Sigmoid colon (tissue), 7 donors: ENCODE measurements around the gene GRID1. TPM values are rescaled to one million over a fixed set of nuclear protein-coding genes. Genes with fewer than 3 reads are reported as not detected.

Experiments used
- DNase-seq: peaks from one replicate; pipeline ENCODE4 v3.0.0-alpha.2; 2019
- H3K27ac ChIP-seq, 4 donors: fragments of 200-600 bp; sonication (generic); one replicate each; pipeline ENCODE4 v1.5.1; 2016 to 2019; ENCODE audit warnings: mild to moderate bottlenecking in 1 of 4
- H3K27me3 ChIP-seq, 3 donors: fragments of 200-600 bp; sonication (generic); one replicate each; pipeline ENCODE4 v1.5.1; 2019; ENCODE audit warnings: mild to moderate bottlenecking in 1 of 3
- H3K36me3 ChIP-seq, 4 donors: fragments of 200-600 bp; sonication (generic); one replicate each; pipeline ENCODE4 v1.5.1; 2016 to 2019
- H3K4me1 ChIP-seq, 4 donors: fragments of 200-600 bp; sonication (generic); one replicate each; pipeline ENCODE4 v1.5.1; 2017 to 2019
- H3K4me3 ChIP-seq, 4 donors: fragments of 200-600 bp; sonication (generic); one replicate each; pipeline ENCODE4 v1.5.1; 2017 to 2019; ENCODE audit warnings: mild to moderate bottlenecking in 2 of 4, moderate library complexity in 1 of 4
- H3K9me3 ChIP-seq, 4 donors: fragments of 200-600 bp in 3 of 4; sonication (generic) in 3 of 4; one replicate each; pipeline versions ENCODE4 v1.5.1 to v1.6.1; 2013 to 2019
- EP300 ChIP-seq, 4 donors: sonication (generic); formaldehyde crosslinking; IDR thresholded peaks; one replicate each; pipeline ENCODE4 v1.6.1; 2017; ENCODE audit warnings: antibody characterized with exemption in 4 of 4
- POLR2A ChIP-seq, 2 donors: fragments of 450-650 bp; IDR thresholded peaks; one replicate each; pipeline ENCODE4 v1.6.1; 2016; ENCODE audit warnings: antibody characterized with exemption in 2 of 2, mild to moderate bottlenecking in 2 of 2, moderate library complexity in 2 of 2
- POLR2AphosphoS5 ChIP-seq, 4 donors: sonication (generic); formaldehyde crosslinking; IDR thresholded peaks; one replicate each; pipeline ENCODE4 v1.6.1; 2017; ENCODE audit warnings: antibody characterized with exemption in 4 of 4
- WGBS, 2 donors: extraction: QIAGEN DNeasy Blood & Tissue Kit; methylation state at CpG; one replicate each; pipeline ENCODE4 v1.1.7; 2013; 5-methylcytosine and 5-hydroxymethylcytosine counted together
- intact Hi-C: fragments of 100-400 bp; cut with DNase I; formaldehyde crosslinking; loops from one replicate; pipeline ENCODE4 v1.15.1; 2023
- polyA plus RNA-seq, 3 donors: library from polyadenylated mRNA; stranded (reverse); fragments of 200-250 nt; gene quantifications; one replicate each; pipeline ENCODE4 v1.2.3, GENCODE V29; 2013
- total RNA-seq, 4 donors: library from RNA; depleted of rRNA; stranded (reverse); fragments of >200 nt; gene quantifications; one replicate each; pipeline ENCODE4 v1.1.0, GENCODE V29; 2016
- TF ChIP-seq, protein P1 (sequence below), 4 experiments: fragments of 450-650 bp in 3 of 4; fragments of 200-600 bp in 1 of 4; IDR thresholded peaks; one replicate each; pipeline ENCODE4 v1.5.1; 2016 to 2019; ENCODE audit warnings: antibody characterized with exemption in 4 of 4, mild to moderate bottlenecking in 3 of 4, moderate library complexity in 2 of 4
- donor health status: healthy with polysubstance abuse.
- donor health status: Bipolar disorder and iron deficiency.
- donor health status: healthy.

The GRID1 gene
- total and polyA plus RNA-seq, 7 donors, result 0.66 to 4.7 (median 1.1) TPM; not detected in 2

- H3K4me1 ChIP-seq, result no peaks in the 10 kb centered on the region
- no peak overlapping the region for H3K27ac ChIP-seq
- no peaks in the 10 kb centered on the region for H3K36me3 ChIP-seq
- no peaks in the 10 kb centered on the region for H3K9me3 ChIP-seq
- peak; percentile 35 for DNase-seq
- TF ChIP-seq EP300 (IDR thresholded peaks at IDR 0.05) (no peak), POLR2A (IDR thresholded peaks at IDR 0.05) (no peak), POLR2AphosphoS5 (IDR thresholded peaks at IDR 0.05) (no peak)
- TF ChIP-seq, protein P1, sequence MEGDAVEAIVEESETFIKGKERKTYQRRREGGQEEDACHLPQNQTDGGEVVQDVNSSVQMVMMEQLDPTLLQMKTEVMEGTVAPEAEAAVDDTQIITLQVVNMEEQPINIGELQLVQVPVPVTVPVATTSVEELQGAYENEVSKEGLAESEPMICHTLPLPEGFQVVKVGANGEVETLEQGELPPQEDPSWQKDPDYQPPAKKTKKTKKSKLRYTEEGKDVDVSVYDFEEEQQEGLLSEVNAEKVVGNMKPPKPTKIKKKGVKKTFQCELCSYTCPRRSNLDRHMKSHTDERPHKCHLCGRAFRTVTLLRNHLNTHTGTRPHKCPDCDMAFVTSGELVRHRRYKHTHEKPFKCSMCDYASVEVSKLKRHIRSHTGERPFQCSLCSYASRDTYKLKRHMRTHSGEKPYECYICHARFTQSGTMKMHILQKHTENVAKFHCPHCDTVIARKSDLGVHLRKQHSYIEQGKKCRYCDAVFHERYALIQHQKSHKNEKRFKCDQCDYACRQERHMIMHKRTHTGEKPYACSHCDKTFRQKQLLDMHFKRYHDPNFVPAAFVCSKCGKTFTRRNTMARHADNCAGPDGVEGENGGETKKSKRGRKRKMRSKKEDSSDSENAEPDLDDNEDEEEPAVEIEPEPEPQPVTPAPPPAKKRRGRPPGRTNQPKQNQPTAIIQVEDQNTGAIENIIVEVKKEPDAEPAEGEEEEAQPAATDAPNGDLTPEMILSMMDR (IDR thresholded peaks at IDR 0.05), result no peak
- H3K27me3 ChIP-seq, result no peaks in the 10 kb centered on the region
- no peak overlapping the region for H3K4me3 ChIP-seq
- WGBS, 2 donors, result 56 to 79% methylated on average over 13 of the region's 13 CpGs
- intact Hi-C loops, result no loop called here
These were observed 20.5 kb downstream of the GRID1 start for GRCh38 chr10:86345859-86346798.

- intact Hi-C loops, result no loop called here
- Histone ChIP-seq H3K9me3 (no peaks in the 10 kb centered on the region), H3K27ac (no peak overlapping the region), H3K4me1 (no peaks in the 10 kb centered on the region), H3K36me3 (no peaks in the 10 kb centered on the region), H3K4me3 (no peak overlapping the region), H3K27me3 (no peaks in the 10 kb centered on the region)
- DNase-seq, result peak; percentile 53
- 93 to 96% methylated on average over 4 of the region's 4 CpGs for WGBS, 2 donors
- TF ChIP-seq, protein P1 (IDR thresholded peaks at IDR 0.05), result no peak
- TF ChIP-seq POLR2AphosphoS5 (IDR thresholded peaks at IDR 0.05), result no peak
- no peak for TF ChIP-seq EP300 (IDR thresholded peaks at IDR 0.05)
- TF ChIP-seq POLR2A (IDR thresholded peaks at IDR 0.05), result no peak
These were observed 21.2 kb downstream of the GRID1 start for GRCh38 chr10:86345296-86345858.

- Histone ChIP-seq H3K4me1 (no peaks in the 10 kb centered on the region), H3K9me3 (no peaks in the 10 kb centered on the region), H3K27ac (no peak overlapping the region), H3K4me3 (no peak overlapping the region), H3K27me3 (no peaks in the 10 kb centered on the region), H3K36me3 (no peaks in the 10 kb centered on the region)
- WGBS, 2 donors, result 33 to 62% methylated on average over 6 of the region's 6 CpGs
- peak; percentile 62 for DNase-seq
- TF ChIP-seq EP300 (IDR thresholded peaks at IDR 0.05), result no peak
- intact Hi-C loops, result no loop called here
These were observed 21.9 kb downstream of the GRID1 start for GRCh38 chr10:86344714-86345161.

DNA sequence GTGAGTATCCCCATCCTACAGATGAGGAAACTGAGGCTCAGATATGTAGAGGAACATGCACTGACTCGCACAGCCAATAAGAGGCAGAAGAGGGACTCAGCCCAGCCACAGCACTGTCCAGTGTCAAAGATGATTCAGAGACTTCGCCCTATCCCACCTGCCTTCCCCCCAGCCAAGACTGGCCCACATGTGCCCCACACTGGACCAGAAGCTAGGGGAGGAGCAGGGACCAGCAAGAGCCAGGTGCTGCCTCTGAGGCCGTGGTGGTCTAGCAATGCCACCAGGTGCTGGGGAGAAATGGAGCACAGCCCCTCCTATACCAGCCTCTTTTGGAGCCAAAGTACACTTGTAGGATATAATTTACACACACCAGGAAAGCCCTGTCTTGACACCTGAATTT is 22.3 kb downstream of the GRID1 start:
- intact Hi-C loops, result no loop called here
- Histone ChIP-seq H3K36me3 (no peaks in the 10 kb centered on the region), H3K27me3 (no peaks in the 10 kb centered on the region), H3K9me3 (no peaks in the 10 kb centered on the region), H3K27ac (no peak overlapping the region), H3K4me3 (no peak overlapping the region), H3K4me1 (no peaks in the 10 kb centered on the region)
- DNase-seq, result peak; percentile 34
- TF ChIP-seq POLR2A (IDR thresholded peaks at IDR 0.05), result no peak
- TF ChIP-seq POLR2AphosphoS5 (IDR thresholded peaks at IDR 0.05), result no peak
- TF ChIP-seq, protein P1 (IDR thresholded peaks at IDR 0.05), result no peak
- TF ChIP-seq EP300 (IDR thresholded peaks at IDR 0.05), result no peak
- 85 to 88% methylated on average over 3 of the region's 3 CpGs for WGBS, 2 donors

DNA sequence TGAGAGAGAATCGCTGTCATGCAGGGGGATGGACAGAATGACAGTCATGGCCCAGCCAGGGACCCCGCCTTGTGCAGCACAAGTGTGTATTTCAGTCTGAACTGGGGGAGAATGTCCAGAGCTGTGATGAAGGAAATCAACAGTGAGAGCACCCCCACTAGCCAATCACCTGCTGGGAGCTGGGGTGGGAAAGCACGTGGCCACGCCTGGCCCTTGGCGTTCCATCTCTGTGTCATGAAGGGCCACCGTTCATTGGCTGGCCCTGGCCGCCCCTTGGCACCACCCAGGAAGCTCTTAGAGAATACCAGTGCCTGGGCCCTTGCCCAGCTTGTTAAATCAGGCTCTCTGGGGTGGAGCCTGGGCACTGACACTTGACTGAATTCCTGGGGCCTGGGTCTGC is 22.8 kb downstream of the GRID1 start:
- H3K27ac ChIP-seq, result no peak overlapping the region
- DNase-seq, result peak; percentile 28
- intact Hi-C loops, result no loop called here
- no peaks in the 10 kb centered on the region for H3K27me3 ChIP-seq
- H3K9me3 ChIP-seq, result no peaks in the 10 kb centered on the region
- no peaks in the 10 kb centered on the region for H3K36me3 ChIP-seq
- no peak overlapping the region for H3K4me3 ChIP-seq
- TF ChIP-seq, protein P1 (IDR thresholded peaks at IDR 0.05), result no peak
- TF ChIP-seq EP300 (IDR thresholded peaks at IDR 0.05), result no peak
- TF ChIP-seq POLR2A (IDR thresholded peaks at IDR 0.05), result no peak
- no peak for TF ChIP-seq POLR2AphosphoS5 (IDR thresholded peaks at IDR 0.05)
- WGBS, 2 donors, result 74 to 83% methylated on average over 7 of the region's 7 CpGs
- H3K4me1 ChIP-seq, result no peaks in the 10 kb centered on the region
